ENCODE data around the gene LIN28B.
"Not testable (repeated sequence)": the region's sequence is repeated elsewhere in the genome, so short reads cannot be mapped to it uniquely, and the experiment has no call there.

LIN28B gene

DNA sequence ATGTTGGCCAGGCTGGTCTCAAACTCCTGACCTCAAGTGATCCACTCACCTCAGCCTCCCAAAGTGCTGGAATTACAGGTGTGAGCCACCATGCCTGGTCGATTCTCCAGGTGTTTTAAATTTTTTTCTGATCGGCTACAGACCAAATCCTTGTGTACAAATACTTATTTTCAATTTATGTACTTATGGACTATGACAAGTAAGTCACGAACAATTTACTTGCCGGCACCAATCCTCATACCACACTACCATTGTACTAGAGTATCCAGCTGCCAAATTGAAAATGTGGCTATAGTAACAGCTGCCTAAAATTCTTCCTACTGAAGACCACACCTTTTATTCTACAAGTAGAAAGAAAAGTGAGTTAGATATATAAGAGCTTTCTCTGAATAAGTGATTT is 26.9 kb downstream of the LIN28B start:
- H3K9me3 ChIP-seq: no peaks in the 10 kb centered on the region
- H3K4me3 ChIP-seq (ENCODE audit: low read depth, low read length): no peak overlapping the region
- no peak for DNase-seq
- TF ChIP-seq, protein P1, sequence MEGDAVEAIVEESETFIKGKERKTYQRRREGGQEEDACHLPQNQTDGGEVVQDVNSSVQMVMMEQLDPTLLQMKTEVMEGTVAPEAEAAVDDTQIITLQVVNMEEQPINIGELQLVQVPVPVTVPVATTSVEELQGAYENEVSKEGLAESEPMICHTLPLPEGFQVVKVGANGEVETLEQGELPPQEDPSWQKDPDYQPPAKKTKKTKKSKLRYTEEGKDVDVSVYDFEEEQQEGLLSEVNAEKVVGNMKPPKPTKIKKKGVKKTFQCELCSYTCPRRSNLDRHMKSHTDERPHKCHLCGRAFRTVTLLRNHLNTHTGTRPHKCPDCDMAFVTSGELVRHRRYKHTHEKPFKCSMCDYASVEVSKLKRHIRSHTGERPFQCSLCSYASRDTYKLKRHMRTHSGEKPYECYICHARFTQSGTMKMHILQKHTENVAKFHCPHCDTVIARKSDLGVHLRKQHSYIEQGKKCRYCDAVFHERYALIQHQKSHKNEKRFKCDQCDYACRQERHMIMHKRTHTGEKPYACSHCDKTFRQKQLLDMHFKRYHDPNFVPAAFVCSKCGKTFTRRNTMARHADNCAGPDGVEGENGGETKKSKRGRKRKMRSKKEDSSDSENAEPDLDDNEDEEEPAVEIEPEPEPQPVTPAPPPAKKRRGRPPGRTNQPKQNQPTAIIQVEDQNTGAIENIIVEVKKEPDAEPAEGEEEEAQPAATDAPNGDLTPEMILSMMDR (IDR thresholded peaks at IDR 0.05; ENCODE audit: low read depth, low read length): no peak
- H3K4me1 ChIP-seq: no peaks in the 10 kb centered on the region; the same call in 1 of the 2 replicates
- H3K27me3 ChIP-seq: no peaks in the 10 kb centered on the region
- peaks cover 8% of the 10 kb centered on the region for H3K36me3 ChIP-seq

DNA sequence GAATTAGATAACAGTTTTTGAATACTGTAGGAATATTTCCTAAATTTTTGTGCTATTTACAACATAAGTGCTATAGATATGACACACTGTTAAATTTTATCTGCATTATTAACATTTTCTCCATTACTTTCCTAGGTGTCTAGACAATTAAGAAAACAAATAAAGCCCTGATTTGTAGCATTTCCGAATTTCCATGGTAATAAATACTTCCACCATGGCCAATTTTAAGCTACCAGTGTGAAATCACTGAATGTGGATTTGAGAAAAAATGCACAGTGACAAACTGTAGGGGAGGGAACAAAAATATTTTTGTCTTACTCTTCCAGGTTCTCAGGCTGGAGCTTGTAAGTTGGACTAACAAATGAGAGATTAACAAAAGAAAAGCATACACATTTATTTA is 27.9 kb downstream of the LIN28B start:
- no peaks in the 10 kb centered on the region for H3K9me3 ChIP-seq
- no peaks in the 10 kb centered on the region; the same call in 1 of the 2 replicates for H3K4me1 ChIP-seq
- H3K27me3 ChIP-seq: no peaks in the 10 kb centered on the region

DNA sequence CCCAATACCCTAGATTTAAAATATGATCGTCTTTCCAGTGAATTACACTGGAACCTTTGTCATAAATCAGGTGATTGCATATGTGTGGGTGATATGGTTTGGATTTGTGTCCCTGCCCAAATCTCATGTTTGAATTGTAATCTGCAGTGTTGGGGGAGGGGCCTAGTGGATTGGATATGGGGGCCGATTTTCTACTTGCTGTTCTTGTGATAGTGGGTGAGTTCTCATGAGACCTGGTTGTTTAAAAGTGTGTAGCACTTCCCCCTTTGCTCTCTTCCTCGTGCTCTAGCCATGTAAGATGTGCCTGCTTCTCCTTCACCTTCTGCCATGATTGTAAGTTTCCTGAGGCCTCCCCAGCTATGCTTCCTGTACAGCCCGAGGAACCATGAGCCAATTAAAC is 29.0 kb downstream of the LIN28B start:
- H3K27me3 ChIP-seq; H3K4me3 ChIP-seq (ENCODE audit: low read depth, low read length); H3K9me3 ChIP-seq; DNase-seq; H3K36me3 ChIP-seq; H3K4me1 ChIP-seq: not testable (repeated sequence)

More for the DNA sequence above, 27.9 kb downstream of the LIN28B start:
- no peak for DNase-seq
- no peak overlapping the region for H3K4me3 ChIP-seq (ENCODE audit: low read depth, low read length)
- peaks cover 8% of the 10 kb centered on the region for H3K36me3 ChIP-seq
- TF ChIP-seq, protein P1 (IDR thresholded peaks at IDR 0.05; ENCODE audit: low read depth, low read length): no peak

DNA sequence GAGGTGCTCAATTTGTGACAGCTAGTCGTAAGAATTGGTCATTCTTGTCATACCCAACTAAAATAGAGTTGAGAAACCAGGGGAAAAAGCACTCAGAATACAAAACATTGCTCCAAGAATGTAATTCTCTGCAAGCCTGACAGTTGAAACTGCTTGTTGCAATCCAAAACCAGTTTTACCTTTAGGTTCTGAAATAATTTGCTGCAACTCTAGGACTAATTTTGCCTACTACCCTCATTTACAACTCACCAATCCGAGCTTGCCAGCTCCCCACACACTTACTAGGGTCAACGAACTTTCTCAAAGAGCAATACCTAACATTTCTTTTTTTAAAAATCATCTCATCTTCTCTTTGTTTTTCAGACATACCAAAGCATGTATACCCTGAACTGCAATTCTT is 29.7 kb downstream of the LIN28B start:
- Histone ChIP-seq H3K4me1 (no peaks in the 10 kb centered on the region), H3K27me3 (no peaks in the 10 kb centered on the region), H3K4me3 (ENCODE audit: low read depth, low read length) (no peak overlapping the region), H3K9me3 (no peaks in the 10 kb centered on the region), H3K36me3 (peaks cover 4% of the 10 kb centered on the region)
- TF ChIP-seq, protein P1 (IDR thresholded peaks at IDR 0.05; ENCODE audit: low read depth, low read length): no peak
- DNase-seq: no peak

DNA sequence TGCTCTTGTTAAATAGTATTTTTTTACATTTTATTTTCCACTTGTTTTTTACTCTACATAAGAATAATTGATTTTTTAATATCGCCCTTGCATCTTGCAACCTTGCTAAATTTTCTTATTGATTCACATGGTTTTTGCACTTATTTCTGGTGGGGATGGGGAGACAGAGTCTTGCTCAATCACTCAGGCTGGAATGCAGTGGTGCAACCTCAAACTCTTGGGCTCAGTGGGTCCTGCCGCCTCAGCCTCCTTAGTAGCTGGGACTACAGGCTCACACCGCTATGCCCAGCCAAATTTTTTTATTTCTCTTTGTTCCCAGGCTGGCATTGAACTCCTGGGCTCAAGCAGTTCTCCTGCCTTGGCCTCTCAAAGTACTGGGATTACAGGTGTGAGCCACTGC is 30.3 kb downstream of the LIN28B start:
- no peak for DNase-seq
- no peaks in the 10 kb centered on the region for H3K4me1 ChIP-seq
- H3K36me3 ChIP-seq: peaks cover 4% of the 10 kb centered on the region
- H3K9me3 ChIP-seq: no peaks in the 10 kb centered on the region
- no peak overlapping the region for H3K4me3 ChIP-seq (ENCODE audit: low read depth, low read length)
- H3K27me3 ChIP-seq: no peaks in the 10 kb centered on the region
- TF ChIP-seq, protein P1 (IDR thresholded peaks at IDR 0.05; ENCODE audit: low read depth, low read length): no peak

DNA sequence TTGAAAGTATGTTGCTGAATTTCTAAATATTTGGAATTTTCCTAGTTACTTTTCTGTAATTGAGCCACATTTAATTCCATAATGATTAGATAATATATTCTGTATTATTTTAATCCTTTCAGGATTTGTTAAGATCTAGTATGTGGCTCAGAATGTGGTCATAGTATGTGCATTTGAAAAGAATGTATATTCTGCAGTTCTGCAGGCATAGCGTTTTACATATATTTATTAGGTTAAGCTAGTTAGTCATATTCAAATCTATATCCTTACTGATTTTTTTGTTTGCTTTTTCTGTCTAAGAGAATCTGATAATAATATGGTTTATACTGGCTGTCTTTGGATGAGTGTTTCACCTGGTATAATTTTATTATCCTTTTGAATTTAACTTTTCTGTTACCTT is 33.2 kb downstream of the LIN28B start:
- Histone ChIP-seq H3K4me3 (ENCODE audit: low read depth, low read length) (no peak overlapping the region), H3K27me3 (no peaks in the 10 kb centered on the region), H3K9me3 (no peaks in the 10 kb centered on the region), H3K4me1 (peaks cover 2% of the 10 kb centered on the region; the same call in 1 of the 2 replicates), H3K36me3 (no peaks in the 10 kb centered on the region; the same call in 1 of the 2 replicates)
- TF ChIP-seq, protein P1 (IDR thresholded peaks at IDR 0.05; ENCODE audit: low read depth, low read length): no peak
- DNase-seq: no peak

DNA sequence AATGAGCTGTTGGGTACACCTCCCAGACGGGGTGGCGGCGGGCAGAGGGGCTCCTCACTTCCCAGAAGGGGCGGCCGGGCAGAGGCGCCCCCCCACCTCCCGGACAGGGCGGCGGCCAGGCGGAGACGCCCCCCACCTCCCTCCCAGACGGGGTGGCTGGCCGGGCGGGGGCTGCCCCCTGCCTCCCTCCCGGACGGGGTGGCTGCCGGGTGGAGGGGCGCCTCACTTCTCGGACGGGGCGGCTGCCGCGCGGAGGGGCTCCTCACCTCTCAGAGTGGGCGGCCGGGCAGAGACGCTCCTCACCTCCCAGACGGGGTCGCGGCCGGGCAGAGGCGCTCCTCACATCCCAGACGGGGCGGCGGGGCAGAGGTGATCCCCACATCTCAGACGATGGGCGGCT is 34.2 kb downstream of the LIN28B start:
- not testable (repeated sequence) for H3K9me3 ChIP-seq; DNase-seq; H3K4me1 ChIP-seq; H3K4me3 ChIP-seq (ENCODE audit: low read depth, low read length); H3K36me3 ChIP-seq; H3K27me3 ChIP-seq

DNA sequence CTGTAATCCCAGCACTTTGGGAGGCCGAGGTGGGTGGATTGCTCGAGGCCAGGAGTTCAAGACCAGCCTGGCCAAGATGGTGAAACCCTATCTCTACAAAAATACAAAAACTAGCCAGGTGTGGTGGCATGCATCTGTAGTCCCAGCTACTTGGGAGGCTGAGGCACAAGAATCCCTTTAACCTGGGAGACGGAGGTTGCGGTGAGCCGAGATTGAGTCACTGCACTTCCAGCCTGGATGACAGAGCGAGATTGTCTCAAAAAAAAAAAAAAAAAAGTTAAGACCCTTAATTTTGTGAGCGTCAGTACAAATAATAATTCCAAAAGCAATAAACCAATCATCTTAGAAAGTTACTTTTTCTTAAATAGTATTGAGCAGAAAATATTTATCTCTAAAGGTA is 36.7 kb downstream of the LIN28B start:
- H3K9me3 ChIP-seq; H3K4me1 ChIP-seq; DNase-seq; H3K36me3 ChIP-seq; H3K4me3 ChIP-seq (ENCODE audit: low read depth, low read length); H3K27me3 ChIP-seq: not testable (repeated sequence)

Data from BE2C (cell line).